Activated CD4-positive, alpha-beta memory T cell treated with anti-CD3 and anti-CD28 coated beads for 36 hours (primary cell): Measurements from ENCODE around the gene NR4A1. TPM values are rescaled to one million over a fixed set of nuclear protein-coding genes. Genes with fewer than 3 reads are reported as not detected.

ENCODE experiments used
- CTCF ChIA-PET: fragments of 350-600 bp; sonication (Branson Sonifier 250); formaldehyde crosslinking; loops from one replicate; lab custom pipeline; 2021; ENCODE audit warnings: antibody characterized with exemption, inconsistent platforms; lab: Charles Lee
- POLR2A ChIA-PET: fragments of 350-600 bp; sonication (Branson Sonifier 250); formaldehyde crosslinking; loops from one replicate; lab custom pipeline; 2021; ENCODE audit warnings: antibody characterized with exemption; lab: Charles Lee
- DNase-seq: peaks from one replicate; pipeline ENCODE4 v3.0.0-alpha.2; 2020
- H3K27ac Mint-ChIP-seq: one replicate; pipeline ENCODE4 v1.8.0; 2021; ENCODE audit warnings: mixed read lengths
- H3K27me3 Mint-ChIP-seq: one replicate; pipeline ENCODE4 v1.8.0; 2021; ENCODE audit warnings: mixed read lengths
- H3K36me3 Mint-ChIP-seq: one replicate; pipeline ENCODE4 v1.8.0; 2021; ENCODE audit warnings: mixed read lengths
- H3K4me1 Mint-ChIP-seq: one replicate; pipeline ENCODE4 v1.8.0; 2021; ENCODE audit warnings: low read depth, mixed read lengths
- H3K4me3 Mint-ChIP-seq: one replicate; pipeline ENCODE4 v1.8.0; 2021; ENCODE audit warnings: mild to moderate bottlenecking, mixed read lengths
- H3K9me3 Mint-ChIP-seq: one replicate; pipeline ENCODE4 v1.8.0; 2021; ENCODE audit warnings: mixed read lengths
- intact Hi-C: fragments of 100-400 bp; cut with micrococcal nuclease; formaldehyde crosslinking; loops from one replicate; pipeline ENCODE4 v1.15.1; 2023
- total RNA-seq, 2 experiments: library from RNA; stranded (reverse); gene quantifications; one replicate each; pipeline ENCODE4 v1.2.3, GENCODE V29; 2021

The NR4A1 gene
- total RNA-seq, 2 experiments from 2014 or later, result 64.2 to 68.2 TPM

GRCh38 chr12:52032804-52033445 is 18.3 kb upstream of the NR4A1 start:
- ChIA-PET POLR2A (interaction anchor here (0.9 to 2.1 kb wide), 7 partner anchors 8 to 61 kb away, joined by 3 to 10 read pairs (median 4); partner anchors contain the start of genes ATG101 and NR4A1), CTCF (interaction anchor here (0.9 to 15.9 kb wide), 15 partner anchors 9 to 93 kb away, joined by 3 to 438 read pairs (median 6); partner anchors contain the start of genes ATG101, NR4A1 and SMIM41)
- H3K27ac Mint-ChIP-seq, result peak overlapping the region; percentile 70
- H3K9me3 Mint-ChIP-seq, result no peaks in the 10 kb centered on the region
- no peaks in the 10 kb centered on the region for H3K27me3 Mint-ChIP-seq
- intact Hi-C loops, result loop anchor here (1.0 kb wide), 3 partner anchors 8 to 36 kb away; partner anchors contain the start of genes ATG101 and NR4A1
- peak; percentile 96 for DNase-seq
- H3K4me3 Mint-ChIP-seq, result peak overlapping the region; percentile 71
- peaks cover 37% of the 10 kb centered on the region for H3K4me1 Mint-ChIP-seq
- no peaks in the 10 kb centered on the region for H3K36me3 Mint-ChIP-seq

GRCh38 chr12:52033446-52034140 is 17.6 kb upstream of the NR4A1 start:
- intact Hi-C loops, result loop anchor here (1.0 kb wide), 3 partner anchors 8 to 36 kb away; partner anchors contain the start of genes ATG101 and NR4A1
- no peaks in the 10 kb centered on the region for H3K36me3 Mint-ChIP-seq
- peak overlapping the region; percentile 70 for H3K27ac Mint-ChIP-seq
- peaks cover 41% of the 10 kb centered on the region for H3K4me1 Mint-ChIP-seq
- H3K27me3 Mint-ChIP-seq, result no peaks in the 10 kb centered on the region
- ChIA-PET POLR2A (interaction anchor here (0.9 to 2.1 kb wide), 5 partner anchors 8 to 18 kb away, joined by 3 to 10 read pairs (median 6); partner anchors contain the start of gene NR4A1), CTCF (interaction anchor here (0.9 to 15.9 kb wide), 13 partner anchors 7 to 86 kb away, joined by 4 to 438 read pairs (median 6); partner anchors contain the start of genes ATG101, NR4A1 and SMIM41)
- no peaks in the 10 kb centered on the region for H3K9me3 Mint-ChIP-seq
- H3K4me3 Mint-ChIP-seq, result peak overlapping the region; percentile 70
- no peak for DNase-seq

GRCh38 chr12:52035190-52035589 is 16.1 kb upstream of the NR4A1 start:
- Mint-ChIP-seq H3K36me3 (no peaks in the 10 kb centered on the region), H3K4me1 (peaks cover 53% of the 10 kb centered on the region), H3K27me3 (no peaks in the 10 kb centered on the region), H3K4me3 (no peak overlapping the region), H3K9me3 (no peaks in the 10 kb centered on the region), H3K27ac (no peak overlapping the region)
- DNase-seq, result no peak
- CTCF ChIA-PET, result interaction anchor here (1.3 to 15.9 kb wide), 4 partner anchors 9 to 127 kb away, joined by 3 to 407 read pairs (median 134); partner anchors contain the start of gene ATG101
- intact Hi-C loops, result no loop called here
- POLR2A ChIA-PET, result interaction anchor here (0.8 to 2.1 kb wide), 2 partner anchors 10 to 35 kb away, joined by 3 to 6 read pairs; partner anchors contain the start of gene ATG101

- Mint-ChIP-seq H3K27me3 (no peaks in the 10 kb centered on the region), H3K9me3 (no peaks in the 10 kb centered on the region), H3K4me3 (peak overlapping the region; percentile 56), H3K36me3 (no peaks in the 10 kb centered on the region), H3K4me1 (peaks cover 55% of the 10 kb centered on the region), H3K27ac (peak overlapping the region; percentile 43)
- POLR2A ChIA-PET, result interaction anchor here (0.8 to 3.9 kb wide), 3 partner anchors 15 to 34 kb away, joined by 3 to 26 read pairs (median 6); partner anchors contain the start of genes ATG101 and NR4A1
- CTCF ChIA-PET, result interaction anchor here (1.7 to 15.8 kb wide), 3 partner anchors 9 to 47 kb away, joined by 6 to 261 read pairs (median 9); partner anchors contain the start of gene NR4A1
- intact Hi-C loops, result no loop called here
- no peak for DNase-seq
Observed at GRCh38 chr12:52035926-52036325, 15.3 kb upstream of the NR4A1 start.

GRCh38 chr12:52036587-52037171 is 14.6 kb upstream of the NR4A1 start:
- Mint-ChIP-seq H3K36me3 (no peaks in the 10 kb centered on the region), H3K9me3 (no peaks in the 10 kb centered on the region), H3K4me3 (peak overlapping the region; percentile 56), H3K4me1 (peaks cover 57% of the 10 kb centered on the region), H3K27ac (no peak overlapping the region), H3K27me3 (no peaks in the 10 kb centered on the region)
- peak; percentile 85 for DNase-seq
- intact Hi-C loops, result loop anchor here (1.0 kb wide), 2 partner anchors 11 to 15 kb away; partner anchors contain the start of gene NR4A1
- CTCF ChIA-PET, result interaction anchor here (0.7 to 15.8 kb wide), 4 partner anchors 10 to 46 kb away, joined by 3 to 261 read pairs (median 8); partner anchors contain the start of genes ATG101 and NR4A1
- POLR2A ChIA-PET, result interaction anchor here (0.6 to 3.9 kb wide), 4 partner anchors 11 to 41 kb away, joined by 3 to 26 read pairs (median 4); partner anchors contain the start of genes ATG101 and NR4A1

GRCh38 chr12:52037248-52037861 is 13.9 kb upstream of the NR4A1 start:
- POLR2A ChIA-PET, result interaction anchor here (0.6 to 3.9 kb wide), 4 partner anchors 14 to 651 kb away, joined by 3 to 26 read pairs (median 6); partner anchors contain the start of genes ATG101 and NR4A1
- H3K36me3 Mint-ChIP-seq, result peaks cover 1% of the 10 kb centered on the region
- intact Hi-C loops, result loop anchor here (1.0 kb wide), 2 partner anchors 12 to 14 kb away; partner anchors contain the start of gene NR4A1
- no peak overlapping the region for H3K27ac Mint-ChIP-seq
- H3K27me3 Mint-ChIP-seq, result no peaks in the 10 kb centered on the region
- peak overlapping the region; percentile 70 for H3K4me3 Mint-ChIP-seq
- CTCF ChIA-PET, result interaction anchor here (1.0 to 15.8 kb wide), 4 partner anchors 11 to 45 kb away, joined by 3 to 261 read pairs (median 8); partner anchors contain the start of genes ATG101 and NR4A1
- H3K9me3 Mint-ChIP-seq, result no peaks in the 10 kb centered on the region
- H3K4me1 Mint-ChIP-seq, result peaks cover 62% of the 10 kb centered on the region
- peak; percentile 24 for DNase-seq

GRCh38 chr12:52038447-52038846 is 12.8 kb upstream of the NR4A1 start:
- H3K4me3 Mint-ChIP-seq, result peak overlapping the region; percentile 70
- intact Hi-C loops, result no loop called here
- CTCF ChIA-PET, result interaction anchor here (0.8 to 15.8 kb wide), 5 partner anchors 12 to 58 kb away, joined by 3 to 261 read pairs (median 7); partner anchors contain the start of genes ATG101 and NR4A1
- H3K4me1 Mint-ChIP-seq, result peaks cover 58% of the 10 kb centered on the region
- no peak overlapping the region for H3K27ac Mint-ChIP-seq
- peaks cover 1% of the 10 kb centered on the region for H3K36me3 Mint-ChIP-seq
- DNase-seq, result no peak
- POLR2A ChIA-PET, result interaction anchor here (1.2 to 3.9 kb wide), 2 partner anchors 9 to 13 kb away, joined by 3 to 26 read pairs; partner anchors contain the start of gene NR4A1
- no peaks in the 10 kb centered on the region for H3K9me3 Mint-ChIP-seq
- no peaks in the 10 kb centered on the region for H3K27me3 Mint-ChIP-seq

- CTCF ChIA-PET, result interaction anchor here (0.9 to 15.8 kb wide), 4 partner anchors 14 to 82 kb away, joined by 4 to 261 read pairs (median 5); partner anchors contain the start of gene ATG101
- H3K27ac Mint-ChIP-seq, result no peak overlapping the region
- DNase-seq, result no peak
- H3K4me3 Mint-ChIP-seq, result no peak overlapping the region
- POLR2A ChIA-PET, result interaction anchor here (1.7 kb wide), 1 partner anchor 10 kb away, joined by 4 read pairs; the partner anchor contains the start of gene NR4A1
- peaks cover 40% of the 10 kb centered on the region for H3K4me1 Mint-ChIP-seq
- no peaks in the 10 kb centered on the region for H3K27me3 Mint-ChIP-seq
- no peaks in the 10 kb centered on the region for H3K9me3 Mint-ChIP-seq
- H3K36me3 Mint-ChIP-seq, result peaks cover 1% of the 10 kb centered on the region
- intact Hi-C loops, result no loop called here
Observed at GRCh38 chr12:52041035-52041434, 10.2 kb upstream of the NR4A1 start.

- H3K4me1 Mint-ChIP-seq, result peaks cover 34% of the 10 kb centered on the region
- peak overlapping the region; percentile 25 for H3K4me3 Mint-ChIP-seq
- peaks cover 1% of the 10 kb centered on the region for H3K36me3 Mint-ChIP-seq
- DNase-seq, result peak; percentile 57
- intact Hi-C loops, result no loop called here
- ChIA-PET CTCF (interaction anchor here (0.9 to 15.8 kb wide), 4 partner anchors 15 to 81 kb away, joined by 4 to 261 read pairs (median 5); partner anchors contain the start of gene ATG101), POLR2A (interaction anchor here (1.7 kb wide), 1 partner anchor 9 kb away, joined by 4 read pairs; the partner anchor contains the start of gene NR4A1)
- no peak overlapping the region for H3K27ac Mint-ChIP-seq
- no peaks in the 10 kb centered on the region for H3K27me3 Mint-ChIP-seq
- H3K9me3 Mint-ChIP-seq, result no peaks in the 10 kb centered on the region
Observed at GRCh38 chr12:52041695-52042123, 9.5 kb upstream of the NR4A1 start.

- H3K36me3 Mint-ChIP-seq, result peaks cover 1% of the 10 kb centered on the region
- intact Hi-C loops, result no loop called here
- ChIA-PET CTCF (interaction anchor here (15.8 kb wide), 1 partner anchor 16 kb away, joined by 261 read pairs; no protein-coding TSS in a partner anchor), POLR2A (no interaction called here)
- H3K4me3 Mint-ChIP-seq, result no peak overlapping the region
- H3K4me1 Mint-ChIP-seq, result peaks cover 32% of the 10 kb centered on the region
- H3K9me3 Mint-ChIP-seq, result no peaks in the 10 kb centered on the region
- no peaks in the 10 kb centered on the region for H3K27me3 Mint-ChIP-seq
- no peak overlapping the region for H3K27ac Mint-ChIP-seq
- DNase-seq, result no peak
Observed at GRCh38 chr12:52042706-52043385, 8.4 kb upstream of the NR4A1 start.
